ENCODE results near the gene SNX7. TPM values are rescaled to one million over a fixed set of nuclear protein-coding genes. Genes with fewer than 3 reads are reported as not detected.

SNX7 gene
- total RNA-seq, 2 donors from 2014 or later: 0.99 to 2.1 TPM

DNA sequence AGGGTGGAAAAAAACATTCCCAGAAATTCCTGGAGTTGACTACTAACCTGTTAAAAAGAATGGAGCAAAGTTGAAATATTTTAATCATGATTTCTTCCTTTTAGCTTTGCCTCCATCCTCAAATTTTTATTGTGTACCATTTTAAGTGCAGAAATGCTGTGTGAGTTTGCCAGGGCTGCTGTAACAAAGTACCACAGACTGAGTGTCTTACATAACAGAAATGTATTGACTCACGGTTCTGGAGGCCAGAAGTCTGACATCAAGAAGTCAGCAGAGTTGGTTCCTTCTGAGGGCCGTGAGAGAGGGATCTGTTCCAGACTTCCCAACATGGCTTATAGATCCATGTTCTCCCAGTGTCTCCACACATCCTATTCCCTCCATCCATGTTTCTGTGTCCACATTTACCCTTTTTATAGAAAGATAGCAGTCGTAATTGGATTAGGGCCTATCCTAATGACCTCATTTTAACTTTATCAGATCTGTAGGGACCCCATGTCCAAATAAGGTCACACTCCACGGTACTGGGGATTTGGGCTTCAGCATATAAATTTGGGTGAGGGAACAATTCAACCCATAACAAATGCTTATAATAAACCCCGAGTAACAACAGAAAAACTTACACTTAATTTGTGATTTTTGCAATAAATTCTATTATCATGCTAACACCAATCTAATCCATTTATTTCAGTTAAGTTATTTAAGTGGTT is 12.7 kb downstream of the SNX7 start:
- no peaks in the 10 kb centered on the region for H3K4me1 Mint-ChIP-seq
- no peaks in the 10 kb centered on the region for H3K27me3 Mint-ChIP-seq
- no peaks in the 10 kb centered on the region for H3K9me3 ChIP-seq (ENCODE audit: control insufficient read depth, low read length, poor library complexity, severe bottlenecking)
- H3K27ac Mint-ChIP-seq: no peak overlapping the region
- H3K36me3 Mint-ChIP-seq (ENCODE audit: low read depth): no peaks in the 10 kb centered on the region
- DNase-seq: no peak
- H3K4me3 Mint-ChIP-seq: no peak overlapping the region
- no peak for ATAC-seq

- H3K27me3 Mint-ChIP-seq: no peaks in the 10 kb centered on the region
- no peak overlapping the region for H3K4me3 Mint-ChIP-seq
- H3K27ac Mint-ChIP-seq: no peak overlapping the region
- DNase-seq (no peak), ATAC-seq (no peak)
- no peaks in the 10 kb centered on the region for H3K9me3 ChIP-seq (ENCODE audit: control insufficient read depth, low read length, poor library complexity, severe bottlenecking)
- H3K36me3 Mint-ChIP-seq (ENCODE audit: low read depth): no peaks in the 10 kb centered on the region
- H3K4me1 Mint-ChIP-seq: no peaks in the 10 kb centered on the region
Observed at GRCh38 chr1:98675282-98675681, 13.8 kb downstream of the SNX7 start.

- Mint-ChIP-seq H3K4me1 (no peaks in the 10 kb centered on the region), H3K27me3 (no peaks in the 10 kb centered on the region), H3K4me3 (no peak overlapping the region), H3K27ac (no peak overlapping the region), H3K36me3 (ENCODE audit: low read depth) (no peaks in the 10 kb centered on the region)
- no peaks in the 10 kb centered on the region for H3K9me3 ChIP-seq (ENCODE audit: control insufficient read depth, low read length, poor library complexity, severe bottlenecking)
- DNase-seq (no peak), ATAC-seq (no peak)
Observed at GRCh38 chr1:98677288-98677687, 15.8 kb downstream of the SNX7 start.

- peaks cover 3% of the 10 kb centered on the region for H3K36me3 Mint-ChIP-seq (ENCODE audit: low read depth)
Observed at GRCh38 chr1:98681812-98682211, 20.3 kb downstream of the SNX7 start.

DNA sequence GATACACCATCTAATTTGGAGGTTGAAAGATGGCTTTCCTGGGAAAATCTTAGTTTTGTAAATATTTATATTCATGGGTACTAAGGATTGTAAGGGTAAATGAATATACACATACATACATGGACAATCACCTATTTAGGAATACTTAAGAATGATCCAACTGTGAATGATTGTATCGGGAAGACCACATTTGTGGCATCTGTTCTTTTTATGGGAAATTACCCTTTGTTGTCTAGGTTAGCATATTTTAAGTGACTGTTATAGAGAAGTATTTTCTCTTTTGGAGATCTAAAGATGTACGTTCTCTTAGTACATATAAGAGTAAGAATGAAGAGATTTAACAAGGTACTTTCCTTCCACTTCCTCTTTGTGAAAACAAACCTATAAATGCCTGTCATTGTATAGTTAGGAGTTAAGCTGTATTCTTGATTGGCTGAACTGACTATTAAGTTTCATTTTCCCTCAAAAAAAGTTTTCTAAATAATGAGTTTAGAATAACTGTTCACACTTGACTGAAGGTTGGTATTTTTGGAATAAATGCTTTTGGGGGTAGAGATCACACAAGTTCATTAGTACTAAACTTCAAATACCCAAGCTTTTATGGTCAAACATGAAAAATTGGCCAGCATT is 26.7 kb downstream of the SNX7 start:
- Mint-ChIP-seq H3K27me3 (no peaks in the 10 kb centered on the region), H3K27ac (no peak overlapping the region), H3K36me3 (ENCODE audit: low read depth) (peaks cover 3% of the 10 kb centered on the region), H3K4me3 (no peak overlapping the region), H3K4me1 (peaks cover 2% of the 10 kb centered on the region)
- no peaks in the 10 kb centered on the region for H3K9me3 ChIP-seq (ENCODE audit: control insufficient read depth, low read length, poor library complexity, severe bottlenecking)
- ATAC-seq (no peak), DNase-seq (no peak)

More at GRCh38 chr1:98681812-98682211, 20.3 kb downstream of the SNX7 start:
- no peaks in the 10 kb centered on the region for H3K9me3 ChIP-seq (ENCODE audit: control insufficient read depth, low read length, poor library complexity, severe bottlenecking)
- ATAC-seq (no peak), DNase-seq (no peak)
- Mint-ChIP-seq H3K4me3 (no peak overlapping the region), H3K4me1 (no peaks in the 10 kb centered on the region), H3K27me3 (no peaks in the 10 kb centered on the region), H3K27ac (no peak overlapping the region)

DNA sequence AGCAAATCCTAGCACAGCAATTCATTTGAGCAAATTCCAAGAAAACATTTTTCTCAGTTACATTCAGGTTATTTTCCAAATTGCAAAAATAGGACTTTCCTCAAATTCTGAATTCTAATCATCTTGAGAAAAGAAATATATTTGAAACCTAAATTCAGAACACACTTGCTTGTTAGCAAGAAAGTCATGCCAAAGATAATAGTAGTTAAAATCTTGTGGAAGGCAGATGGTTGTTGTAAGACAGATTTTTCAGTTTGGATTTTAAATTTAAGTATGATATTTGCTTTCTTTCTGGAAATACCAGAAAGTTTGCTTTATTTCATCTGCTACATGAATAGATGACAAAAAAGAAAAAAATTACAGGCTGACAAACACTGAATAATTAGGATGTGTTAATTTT is 29.1 kb downstream of the SNX7 start:
- Mint-ChIP-seq H3K27me3 (no peaks in the 10 kb centered on the region), H3K27ac (peak overlapping the region; percentile 16), H3K4me3 (no peak overlapping the region), H3K4me1 (peaks cover 2% of the 10 kb centered on the region), H3K36me3 (ENCODE audit: low read depth) (no peaks in the 10 kb centered on the region)
- ATAC-seq (no peak), DNase-seq (no peak)
- H3K9me3 ChIP-seq (ENCODE audit: control insufficient read depth, low read length, poor library complexity, severe bottlenecking): no peaks in the 10 kb centered on the region

GRCh38 chr1:98692482-98692881 is 31.0 kb downstream of the SNX7 start:
- ATAC-seq (no peak), DNase-seq (no peak)
- Mint-ChIP-seq H3K27me3 (no peaks in the 10 kb centered on the region), H3K4me1 (peaks cover 2% of the 10 kb centered on the region), H3K27ac (no peak overlapping the region), H3K36me3 (ENCODE audit: low read depth) (no peaks in the 10 kb centered on the region), H3K4me3 (no peak overlapping the region)
- H3K9me3 ChIP-seq (ENCODE audit: control insufficient read depth, low read length, poor library complexity, severe bottlenecking): no peaks in the 10 kb centered on the region

DNA sequence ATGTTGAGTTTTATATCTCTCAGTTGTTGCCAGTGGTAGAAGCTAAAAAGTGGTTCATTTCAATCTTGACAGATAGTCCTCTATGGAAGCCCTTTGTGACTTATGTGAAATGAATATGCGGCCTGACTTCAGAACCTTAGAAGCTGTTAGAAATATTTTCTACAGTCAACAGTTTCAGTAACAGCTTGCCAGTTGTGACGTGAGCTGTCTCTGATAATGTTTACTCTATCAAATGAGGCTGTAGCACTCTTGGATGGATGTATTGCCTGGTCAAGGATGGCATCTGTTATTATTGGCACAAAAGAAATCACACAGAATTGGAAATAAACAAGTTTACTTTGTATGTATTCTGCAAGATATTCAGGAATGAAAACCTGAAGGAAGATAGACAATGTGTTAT is 31.9 kb downstream of the SNX7 start:
- no peaks in the 10 kb centered on the region for H3K36me3 Mint-ChIP-seq (ENCODE audit: low read depth)
- no peak overlapping the region for H3K27ac Mint-ChIP-seq
- no peaks in the 10 kb centered on the region for H3K27me3 Mint-ChIP-seq
- H3K4me3 Mint-ChIP-seq: no peak overlapping the region
- H3K4me1 Mint-ChIP-seq: peaks cover under 1% of the 10 kb centered on the region
- DNase-seq: no peak
- H3K9me3 ChIP-seq (ENCODE audit: control insufficient read depth, low read length, poor library complexity, severe bottlenecking): no peaks in the 10 kb centered on the region
- no peak for ATAC-seq

DNA sequence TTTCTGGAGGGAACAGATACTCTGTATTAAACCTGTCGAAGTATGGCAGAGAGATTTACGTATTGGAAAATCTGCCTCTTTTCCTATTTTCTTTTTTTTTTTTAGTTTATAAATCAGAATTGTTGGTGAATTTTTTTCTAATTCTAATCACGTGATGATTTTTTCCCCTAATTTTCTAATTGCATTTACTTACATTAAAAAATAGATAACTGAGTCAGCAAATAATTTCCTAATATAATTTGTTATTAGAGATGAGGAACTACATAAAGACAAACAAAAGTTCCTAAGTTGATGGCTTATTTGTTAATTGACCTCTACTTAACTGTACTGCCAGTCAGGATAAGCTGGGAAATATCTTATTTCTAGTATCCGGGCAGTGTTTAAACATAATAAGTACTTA is 34.6 kb downstream of the SNX7 start:
- Mint-ChIP-seq H3K4me1 (peaks cover 3% of the 10 kb centered on the region), H3K27me3 (no peaks in the 10 kb centered on the region), H3K36me3 (ENCODE audit: low read depth) (no peaks in the 10 kb centered on the region), H3K4me3 (no peak overlapping the region), H3K27ac (no peak overlapping the region)
- ATAC-seq (no peak), DNase-seq (no peak)
- no peaks in the 10 kb centered on the region for H3K9me3 ChIP-seq (ENCODE audit: control insufficient read depth, low read length, poor library complexity, severe bottlenecking)

- H3K36me3 Mint-ChIP-seq (ENCODE audit: low read depth): peaks cover under 1% of the 10 kb centered on the region
- no peak for ATAC-seq
- no peak for DNase-seq
- peaks cover 3% of the 10 kb centered on the region for H3K4me1 Mint-ChIP-seq
- no peak overlapping the region for H3K27ac Mint-ChIP-seq
- H3K9me3 ChIP-seq (ENCODE audit: control insufficient read depth, low read length, poor library complexity, severe bottlenecking): no peaks in the 10 kb centered on the region
- no peak overlapping the region for H3K4me3 Mint-ChIP-seq
- no peaks in the 10 kb centered on the region for H3K27me3 Mint-ChIP-seq
Observed at GRCh38 chr1:98697781-98698180, 36.3 kb downstream of the SNX7 start.

GRCh38 chr1:98698625-98699024 is 37.1 kb downstream of the SNX7 start:
- peaks cover 3% of the 10 kb centered on the region for H3K4me1 Mint-ChIP-seq
- no peak for ATAC-seq
- peaks cover 3% of the 10 kb centered on the region for H3K36me3 Mint-ChIP-seq (ENCODE audit: low read depth)
- no peak for DNase-seq
- H3K27me3 Mint-ChIP-seq: no peaks in the 10 kb centered on the region
- no peak overlapping the region for H3K27ac Mint-ChIP-seq
- H3K4me3 Mint-ChIP-seq: no peak overlapping the region
- H3K9me3 ChIP-seq (ENCODE audit: control insufficient read depth, low read length, poor library complexity, severe bottlenecking): no peaks in the 10 kb centered on the region

GRCh38 chr1:98700228-98700627 is 38.7 kb downstream of the SNX7 start:
- Mint-ChIP-seq H3K4me3 (no peak overlapping the region), H3K4me1 (peaks cover 3% of the 10 kb centered on the region), H3K27ac (no peak overlapping the region), H3K27me3 (no peaks in the 10 kb centered on the region), H3K36me3 (ENCODE audit: low read depth) (peaks cover 3% of the 10 kb centered on the region)
- DNase-seq (no peak), ATAC-seq (no peak)
- H3K9me3 ChIP-seq (ENCODE audit: control insufficient read depth, low read length, poor library complexity, severe bottlenecking): no peaks in the 10 kb centered on the region

- no peaks in the 10 kb centered on the region for H3K9me3 ChIP-seq (ENCODE audit: control insufficient read depth, low read length, poor library complexity, severe bottlenecking)
- ATAC-seq: no peak
- peaks cover 3% of the 10 kb centered on the region for H3K36me3 Mint-ChIP-seq (ENCODE audit: low read depth)
- H3K27me3 Mint-ChIP-seq: no peaks in the 10 kb centered on the region
- no peak for DNase-seq
- no peak overlapping the region for H3K27ac Mint-ChIP-seq
- peaks cover 3% of the 10 kb centered on the region for H3K4me1 Mint-ChIP-seq
- H3K4me3 Mint-ChIP-seq: no peak overlapping the region
Observed at GRCh38 chr1:98702976-98703375, 41.5 kb downstream of the SNX7 start.

DNA sequence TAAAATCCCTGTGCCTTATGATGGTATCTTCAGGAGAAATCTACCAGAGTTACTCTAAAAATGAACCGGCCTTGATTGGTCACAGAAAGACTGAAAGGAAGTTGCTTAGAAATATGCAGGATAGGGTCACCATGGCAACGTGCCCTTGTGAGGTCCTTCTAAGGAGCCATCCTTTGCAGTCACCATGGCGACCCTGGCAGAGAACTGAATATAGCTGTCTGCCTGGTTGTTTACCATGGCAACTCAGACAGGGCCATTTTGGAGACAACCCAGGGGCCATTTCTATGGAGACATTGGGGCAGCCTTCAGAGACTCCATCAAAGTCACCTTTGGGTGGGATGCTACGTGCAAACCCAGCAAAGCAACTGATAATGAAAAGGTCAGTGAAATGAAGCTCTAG is 43.0 kb downstream of the SNX7 start:
- Mint-ChIP-seq H3K27me3 (no peaks in the 10 kb centered on the region), H3K4me3 (no peak overlapping the region)

More for the DNA sequence above, 43.0 kb downstream of the SNX7 start:
- H3K27ac Mint-ChIP-seq: no peak overlapping the region
- ATAC-seq (no peak), DNase-seq (no peak)
- H3K36me3 Mint-ChIP-seq (ENCODE audit: low read depth): peaks cover 3% of the 10 kb centered on the region
- no peaks in the 10 kb centered on the region for H3K9me3 ChIP-seq (ENCODE audit: control insufficient read depth, low read length, poor library complexity, severe bottlenecking)
- H3K4me1 Mint-ChIP-seq: peaks cover 3% of the 10 kb centered on the region

Data from T-helper 17 cell (primary cell).